ENCODE results near the gene SMARCC2. TPM values are rescaled to one million over a fixed set of nuclear protein-coding genes. Genes with fewer than 3 reads are reported as not detected.

Gene SMARCC2
- total RNA-seq, 2 donors from 2014 or later, result 45.0 to 70.2 TPM

DNA sequence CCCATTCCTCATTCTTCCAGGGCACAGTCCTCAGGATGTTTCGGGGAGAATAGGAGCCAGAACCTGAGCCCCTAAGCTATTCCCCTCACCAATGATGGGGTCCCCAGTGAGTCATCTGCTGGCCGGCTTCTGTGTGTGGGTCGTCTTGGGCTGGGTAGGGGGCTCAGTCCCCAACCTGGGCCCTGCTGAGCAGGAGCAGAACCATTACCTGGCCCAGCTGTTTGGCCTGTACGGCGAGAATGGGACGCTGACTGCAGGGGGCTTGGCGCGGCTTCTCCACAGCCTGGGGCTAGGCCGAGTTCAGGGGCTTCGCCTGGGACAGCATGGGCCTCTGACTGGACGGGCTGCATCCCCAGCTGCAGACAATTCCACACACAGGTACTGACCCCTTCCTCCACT lies 41.9 kb upstream of the SMARCC2 start:
- H3K27me3 ChIP-seq, result no peaks in the 10 kb centered on the region
- H3K4me1 ChIP-seq, result no peaks in the 10 kb centered on the region
- DNase-seq (ENCODE audit: low spot score), result no peak
- H3K4me3 ChIP-seq, result no peak overlapping the region
- H3K9me3 ChIP-seq, result no peaks in the 10 kb centered on the region
- no peak for TF ChIP-seq CTCF (IDR thresholded peaks at IDR 0.05)
- H3K27ac ChIP-seq, result no peak overlapping the region
- H3K36me3 ChIP-seq, result peaks cover 6% of the 10 kb centered on the region

DNA sequence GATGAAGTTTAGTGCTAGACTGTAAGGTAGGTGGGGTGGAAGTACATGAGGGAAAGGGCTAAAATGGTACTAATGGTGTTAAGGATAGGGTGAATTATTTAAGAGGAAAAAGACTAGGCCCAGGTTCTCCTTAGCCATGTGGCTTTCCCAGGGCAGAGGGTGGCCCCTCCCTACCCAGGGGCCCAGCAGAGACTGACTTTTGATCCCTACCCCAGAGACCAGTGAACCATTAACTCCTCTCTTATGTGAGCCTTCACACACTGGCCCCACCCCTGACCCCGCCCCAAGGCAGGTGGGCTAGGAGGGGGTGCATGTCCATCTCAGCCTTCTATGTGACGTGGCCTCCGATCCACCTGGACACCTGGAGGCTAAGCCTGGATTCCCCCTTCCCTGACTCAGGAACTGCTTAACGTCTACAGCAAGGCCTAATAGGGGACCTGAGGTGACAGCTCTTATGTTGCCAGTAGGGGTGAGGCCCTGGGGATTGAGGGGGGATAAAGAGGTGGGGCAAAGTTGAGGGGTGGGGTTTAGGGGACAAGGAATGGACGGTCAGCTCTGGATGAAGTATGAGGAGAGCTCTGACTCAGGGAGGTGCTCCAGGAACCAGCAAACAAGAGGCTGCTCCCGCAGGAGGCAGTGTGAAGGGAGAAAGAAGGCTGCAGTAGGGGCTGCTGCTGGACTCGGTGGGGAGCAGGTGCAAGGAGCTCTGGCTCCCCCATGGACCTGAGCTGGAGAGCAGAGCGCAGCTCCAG lies 41.3 kb upstream of the SMARCC2 start:
- no peak overlapping the region for H3K27ac ChIP-seq
- no peak for DNase-seq (ENCODE audit: low spot score)
- H3K4me3 ChIP-seq, result no peak overlapping the region
- peaks cover 9% of the 10 kb centered on the region for H3K36me3 ChIP-seq
- no peaks in the 10 kb centered on the region for H3K9me3 ChIP-seq
- no peaks in the 10 kb centered on the region for H3K27me3 ChIP-seq
- TF ChIP-seq CTCF (IDR thresholded peaks at IDR 0.05), result no peak
- no peaks in the 10 kb centered on the region for H3K4me1 ChIP-seq

DNA sequence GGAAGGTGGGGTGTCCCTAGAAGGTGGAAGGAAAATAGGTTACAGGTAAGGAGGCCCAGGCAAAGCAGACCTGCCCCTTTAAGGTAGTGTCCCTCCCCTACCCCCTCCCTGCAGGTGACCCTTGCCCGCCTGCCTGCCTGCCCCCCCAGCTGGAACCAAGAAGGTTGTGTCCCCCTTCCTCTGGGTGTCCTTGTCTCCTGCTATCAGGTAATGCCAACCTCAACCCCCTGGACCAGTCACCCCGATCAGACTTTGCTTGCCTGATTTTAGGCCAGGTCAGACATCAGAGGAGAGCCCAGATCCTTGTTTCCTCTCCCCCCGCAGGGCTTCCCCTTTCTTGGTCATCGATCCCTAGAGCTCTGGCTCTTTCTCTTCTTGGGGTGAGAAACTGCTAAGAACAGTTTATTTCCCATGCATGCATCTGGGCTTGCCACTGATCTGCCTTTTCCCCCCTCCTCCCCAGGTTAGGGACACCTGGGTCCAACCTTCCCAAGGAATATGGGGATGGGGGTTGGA lies 40.7 kb upstream of the SMARCC2 start, which contains the start of gene SLC39A5:
Gene SLC39A5, plus strand, starts transcription at position 136 of the 516 bp plus-strand sequence. CDS start 1,224 bp downstream, outside the sequence.
- DNase-seq (ENCODE audit: low spot score), result no peak
- Histone ChIP-seq H3K36me3 (peaks cover 9% of the 10 kb centered on the region), H3K27me3 (no peaks in the 10 kb centered on the region), H3K4me1 (peaks cover 0 to 5% of the 10 kb centered on the region in 2 donors), H3K4me3 (no peak within 1 kb of the TSS), H3K27ac (no peak within 1 kb of the TSS), H3K9me3 (no peaks in the 10 kb centered on the region)
- no peak for TF ChIP-seq CTCF (IDR thresholded peaks at IDR 0.05)

GRCh38 chr12:56229082-56229481 lies 39.8 kb upstream of the SMARCC2 start:
- H3K27ac ChIP-seq, result no peak overlapping the region
- H3K4me1 ChIP-seq, result peaks cover 0 to 12% of the 10 kb centered on the region in 2 donors
- no peaks in the 10 kb centered on the region for H3K27me3 ChIP-seq
- peaks cover 9% of the 10 kb centered on the region for H3K36me3 ChIP-seq
- no peak for TF ChIP-seq CTCF (IDR thresholded peaks at IDR 0.05)
- no peak overlapping the region for H3K4me3 ChIP-seq
- no peaks in the 10 kb centered on the region for H3K9me3 ChIP-seq
- DNase-seq (ENCODE audit: low spot score), result no peak

- no peaks in the 10 kb centered on the region for H3K27me3 ChIP-seq
- H3K27ac ChIP-seq, result peak overlapping the region; percentile 80 to 98
- DNase-seq (ENCODE audit: low spot score), result no peak
- peaks cover 0 to 43% of the 10 kb centered on the region in 2 donors for H3K4me1 ChIP-seq
- peak overlapping the region; percentile 57 to 68 for H3K4me3 ChIP-seq
- H3K36me3 ChIP-seq, result peaks cover 9% of the 10 kb centered on the region
- TF ChIP-seq CTCF (IDR thresholded peaks at IDR 0.05), result no peak
- no peaks in the 10 kb centered on the region for H3K9me3 ChIP-seq
Measured at GRCh38 chr12:56224954-56225353, 35.7 kb upstream of the SMARCC2 start.
